ENCODE results near the gene SLC8B1.

SLC8B1 gene

GRCh38 chr12:113292547-113292946 lies 42.4 kb downstream of the SLC8B1 start:
- Histone ChIP-seq H3K9me3 (ENCODE audit: control insufficient read depth, low read length) (no peaks in the 10 kb centered on the region), H3K36me3 (ENCODE audit: control insufficient read depth, insufficient read depth, low read length) (peaks cover 10% of the 10 kb centered on the region), H3K27ac (ENCODE audit: low read depth, low read length, severe bottlenecking) (no peak overlapping the region), H3K4me3 (ENCODE audit: extremely low read depth, insufficient read depth, low read length, poor library complexity, severe bottlenecking) (no peak overlapping the region), H3K4me1 (ENCODE audit: control insufficient read depth, insufficient read depth, low read length, poor library complexity, severe bottlenecking) (no peaks in the 10 kb centered on the region)
- WGBS, 2 experiments (ENCODE audit: insufficient coverage in 2 of 2), result 93 to 94% methylated on average over 5 to 7 of the region's 7 CpGs

- WGBS, 2 experiments (ENCODE audit: insufficient coverage in 2 of 2), result 90 to 100% methylated on average over 3 of the region's 6 CpGs
- Histone ChIP-seq H3K27ac (ENCODE audit: low read depth, low read length, severe bottlenecking) (no peak overlapping the region), H3K4me3 (ENCODE audit: extremely low read depth, insufficient read depth, low read length, poor library complexity, severe bottlenecking) (no peak overlapping the region), H3K4me1 (ENCODE audit: control insufficient read depth, insufficient read depth, low read length, poor library complexity, severe bottlenecking) (no peaks in the 10 kb centered on the region), H3K36me3 (ENCODE audit: control insufficient read depth, insufficient read depth, low read length) (peaks cover 10% of the 10 kb centered on the region), H3K9me3 (ENCODE audit: control insufficient read depth, low read length) (no peaks in the 10 kb centered on the region)
Measured at GRCh38 chr12:113292091-113292490, 42.8 kb downstream of the SLC8B1 start.

GRCh38 chr12:113291586-113291985 lies 43.3 kb downstream of the SLC8B1 start:
- Histone ChIP-seq H3K9me3 (ENCODE audit: control insufficient read depth, low read length) (no peaks in the 10 kb centered on the region), H3K27ac (ENCODE audit: low read depth, low read length, severe bottlenecking) (no peak overlapping the region), H3K36me3 (ENCODE audit: control insufficient read depth, insufficient read depth, low read length) (peaks cover 9% of the 10 kb centered on the region), H3K4me3 (ENCODE audit: extremely low read depth, insufficient read depth, low read length, poor library complexity, severe bottlenecking) (no peak overlapping the region), H3K4me1 (ENCODE audit: control insufficient read depth, insufficient read depth, low read length, poor library complexity, severe bottlenecking) (no peaks in the 10 kb centered on the region)
- WGBS, 2 experiments (ENCODE audit: insufficient coverage in 2 of 2), result 93 to 94% methylated on average over 15 to 17 of the region's 17 CpGs

DNA sequence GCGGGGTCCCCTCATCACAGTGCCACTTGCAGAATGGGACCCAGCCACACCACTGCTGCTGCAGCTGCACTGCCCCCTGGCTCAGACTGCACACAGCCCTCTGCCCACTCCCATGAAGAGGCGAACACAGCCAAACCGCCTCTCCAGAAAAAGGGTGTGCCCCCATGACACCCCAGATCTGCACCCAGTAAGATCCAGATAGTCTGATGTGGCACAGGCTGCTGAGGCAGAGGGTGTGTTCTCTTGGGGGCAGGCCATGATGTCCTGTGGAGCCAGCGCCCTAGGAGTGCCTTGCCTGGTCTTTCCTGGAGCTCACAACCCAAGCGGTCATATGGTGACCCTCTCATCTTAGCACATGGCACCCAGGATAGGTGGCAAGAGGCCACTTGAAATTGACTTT lies 44.4 kb downstream of the SLC8B1 start:
- Histone ChIP-seq H3K36me3 (ENCODE audit: control insufficient read depth, insufficient read depth, low read length) (peaks cover 4% of the 10 kb centered on the region), H3K27ac (ENCODE audit: low read depth, low read length, severe bottlenecking) (no peak overlapping the region), H3K4me3 (ENCODE audit: extremely low read depth, insufficient read depth, low read length, poor library complexity, severe bottlenecking) (no peak overlapping the region), H3K4me1 (ENCODE audit: control insufficient read depth, insufficient read depth, low read length, poor library complexity, severe bottlenecking) (no peaks in the 10 kb centered on the region), H3K9me3 (ENCODE audit: control insufficient read depth, low read length) (no peaks in the 10 kb centered on the region)
- WGBS, 2 experiments (ENCODE audit: insufficient coverage in 2 of 2), result 93 to 100% methylated on average over 2 to 5 of the region's 5 CpGs

GRCh38 chr12:113289361-113289760 lies 45.5 kb downstream of the SLC8B1 start:
- no peaks in the 10 kb centered on the region for H3K4me1 ChIP-seq (ENCODE audit: control insufficient read depth, insufficient read depth, low read length, poor library complexity, severe bottlenecking)
- no peak overlapping the region for H3K27ac ChIP-seq (ENCODE audit: low read depth, low read length, severe bottlenecking)
- H3K4me3 ChIP-seq (ENCODE audit: extremely low read depth, insufficient read depth, low read length, poor library complexity, severe bottlenecking), result no peak overlapping the region
- H3K9me3 ChIP-seq (ENCODE audit: control insufficient read depth, low read length), result no peaks in the 10 kb centered on the region
- H3K36me3 ChIP-seq (ENCODE audit: control insufficient read depth, insufficient read depth, low read length), result peaks cover 5% of the 10 kb centered on the region
- 82 to 90% methylated on average over 1 of the region's 2 CpGs for WGBS, 2 experiments (ENCODE audit: insufficient coverage in 2 of 2)

DNA sequence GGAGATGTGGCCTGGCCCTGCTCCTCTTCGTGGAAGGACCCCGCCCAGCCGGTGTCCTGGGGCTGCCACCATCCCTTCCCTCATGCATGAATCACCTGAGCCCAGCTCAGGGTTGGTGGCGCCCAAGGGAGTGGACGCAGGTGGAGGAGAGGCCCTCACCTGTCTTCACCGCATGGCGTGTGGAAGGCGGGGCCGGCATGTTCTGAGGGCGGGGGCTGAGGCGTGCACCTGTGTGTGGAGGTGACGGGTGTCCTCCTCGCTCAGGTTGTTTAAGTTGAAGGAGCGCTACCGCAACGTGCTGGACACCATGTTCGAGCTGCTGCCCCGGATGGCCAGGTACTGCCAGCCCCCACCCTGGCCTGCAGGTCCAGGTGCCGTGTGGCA lies 47.0 kb downstream of the SLC8B1 start:
- Histone ChIP-seq H3K9me3 (ENCODE audit: control insufficient read depth, low read length) (no peaks in the 10 kb centered on the region), H3K4me3 (ENCODE audit: extremely low read depth, insufficient read depth, low read length, poor library complexity, severe bottlenecking) (no peak overlapping the region), H3K36me3 (ENCODE audit: control insufficient read depth, insufficient read depth, low read length) (peaks cover 3% of the 10 kb centered on the region), H3K4me1 (ENCODE audit: control insufficient read depth, insufficient read depth, low read length, poor library complexity, severe bottlenecking) (no peaks in the 10 kb centered on the region), H3K27ac (ENCODE audit: low read depth, low read length, severe bottlenecking) (no peak overlapping the region)
- 95 to 100% methylated on average over 10 to 13 of the region's 19 CpGs for WGBS, 2 experiments (ENCODE audit: insufficient coverage in 2 of 2)

- no peaks in the 10 kb centered on the region for H3K4me1 ChIP-seq (ENCODE audit: control insufficient read depth, insufficient read depth, low read length, poor library complexity, severe bottlenecking)
- H3K27ac ChIP-seq (ENCODE audit: low read depth, low read length, severe bottlenecking), result no peak overlapping the region
- H3K36me3 ChIP-seq (ENCODE audit: control insufficient read depth, insufficient read depth, low read length), result peaks cover 3% of the 10 kb centered on the region
- H3K4me3 ChIP-seq (ENCODE audit: extremely low read depth, insufficient read depth, low read length, poor library complexity, severe bottlenecking), result no peak overlapping the region
- H3K9me3 ChIP-seq (ENCODE audit: control insufficient read depth, low read length), result no peaks in the 10 kb centered on the region
- WGBS, 2 experiments (ENCODE audit: insufficient coverage in 2 of 2), result 95 to 97% methylated on average over 16 to 19 of the region's 21 CpGs
Measured at GRCh38 chr12:113287146-113287898, 47.6 kb downstream of the SLC8B1 start.

GRCh38 chr12:113286712-113287111 lies 48.2 kb downstream of the SLC8B1 start:
- WGBS, 2 experiments (ENCODE audit: insufficient coverage in 2 of 2), result 87 to 92% methylated on average over 9 to 11 of the region's 11 CpGs
- Histone ChIP-seq H3K27ac (ENCODE audit: low read depth, low read length, severe bottlenecking) (no peak overlapping the region), H3K9me3 (ENCODE audit: control insufficient read depth, low read length) (no peaks in the 10 kb centered on the region), H3K4me3 (ENCODE audit: extremely low read depth, insufficient read depth, low read length, poor library complexity, severe bottlenecking) (no peak overlapping the region), H3K4me1 (ENCODE audit: control insufficient read depth, insufficient read depth, low read length, poor library complexity, severe bottlenecking) (no peaks in the 10 kb centered on the region), H3K36me3 (ENCODE audit: control insufficient read depth, insufficient read depth, low read length) (peaks cover 3% of the 10 kb centered on the region)

DNA sequence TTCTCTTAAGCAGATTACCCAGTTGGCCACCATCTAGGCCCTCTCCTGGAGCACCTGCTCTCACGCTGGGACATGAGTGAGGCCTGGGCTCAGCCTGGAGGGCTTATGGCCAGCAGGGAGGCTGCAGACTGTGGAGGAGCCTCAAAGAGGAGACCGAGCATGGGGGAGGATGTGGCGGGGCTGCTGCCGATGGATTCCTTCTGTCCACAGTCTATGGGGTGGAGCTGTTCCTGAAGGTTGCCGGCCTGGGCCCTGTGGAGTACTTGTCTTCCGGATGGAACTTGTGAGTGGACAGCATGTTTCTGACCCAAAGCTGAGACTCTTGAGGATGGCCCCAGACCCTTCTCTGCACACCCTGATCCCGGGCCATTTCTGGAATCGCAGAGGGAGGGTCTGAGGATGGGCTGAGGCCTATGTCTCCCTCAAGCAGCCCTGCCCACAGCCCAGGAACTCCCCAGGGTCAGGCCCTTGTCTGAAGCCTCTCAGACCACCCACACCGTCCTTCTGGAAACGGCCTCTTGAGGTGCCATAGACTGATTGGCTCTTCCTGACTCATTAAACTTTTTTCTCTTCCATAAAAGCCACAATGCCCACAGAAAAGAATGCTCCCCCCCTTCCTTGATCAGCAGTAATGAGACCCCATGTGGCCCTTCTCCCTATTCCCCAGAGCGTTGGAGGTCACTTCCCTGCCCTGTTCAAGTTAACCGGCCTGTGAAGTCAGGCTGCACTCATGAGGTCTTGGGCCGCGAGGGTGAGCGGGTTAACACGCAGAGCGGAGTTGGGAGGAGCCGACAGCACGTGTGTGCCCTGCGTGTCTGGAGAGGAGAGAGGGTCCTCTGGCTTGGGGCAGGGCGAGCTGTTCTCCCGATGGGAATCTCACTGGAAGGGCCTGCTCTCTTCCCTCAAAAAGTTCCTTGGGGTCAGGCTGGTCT lies 49.0 kb downstream of the SLC8B1 start:
- WGBS, 2 experiments (ENCODE audit: insufficient coverage in 2 of 2), result 89 to 94% methylated on average over 20 of the region's 22 CpGs
- Histone ChIP-seq H3K9me3 (ENCODE audit: control insufficient read depth, low read length) (no peaks in the 10 kb centered on the region), H3K36me3 (ENCODE audit: control insufficient read depth, insufficient read depth, low read length) (peaks cover 5% of the 10 kb centered on the region), H3K4me1 (ENCODE audit: control insufficient read depth, insufficient read depth, low read length, poor library complexity, severe bottlenecking) (no peaks in the 10 kb centered on the region), H3K27ac (ENCODE audit: low read depth, low read length, severe bottlenecking) (no peak overlapping the region), H3K4me3 (ENCODE audit: extremely low read depth, insufficient read depth, low read length, poor library complexity, severe bottlenecking) (no peak overlapping the region)

- WGBS, 2 experiments (ENCODE audit: insufficient coverage in 2 of 2), result 92 to 93% methylated on average over 13 of the region's 13 CpGs
- H3K4me3 ChIP-seq (ENCODE audit: extremely low read depth, insufficient read depth, low read length, poor library complexity, severe bottlenecking), result no peak overlapping the region
- H3K9me3 ChIP-seq (ENCODE audit: control insufficient read depth, low read length), result no peaks in the 10 kb centered on the region
- peaks cover 6% of the 10 kb centered on the region for H3K36me3 ChIP-seq (ENCODE audit: control insufficient read depth, insufficient read depth, low read length)
- H3K27ac ChIP-seq (ENCODE audit: low read depth, low read length, severe bottlenecking), result no peak overlapping the region
- no peaks in the 10 kb centered on the region for H3K4me1 ChIP-seq (ENCODE audit: control insufficient read depth, insufficient read depth, low read length, poor library complexity, severe bottlenecking)
Measured at GRCh38 chr12:113284751-113285150, 50.2 kb downstream of the SLC8B1 start.
